ENCODE measurements around the gene CXADR. TPM values are rescaled to one million over a fixed set of nuclear protein-coding genes. Genes with fewer than 3 reads are reported as not detected.

Gene CXADR
- total RNA-seq, 1 experiment from 2014 or later: 24.7 TPM

GRCh38 chr21:17612023-17612564 lies 99.3 kb downstream of the CXADR start:
- Histone ChIP-seq H3K27ac (ENCODE audit: low read length) (peak overlapping the region; percentile 79), H3K4me1 (ENCODE audit: control insufficient read depth, insufficient read depth, low read length) (no peaks in the 10 kb centered on the region; the same call in 1 of the 2 replicates), H3K27me3 (ENCODE audit: control insufficient read depth, insufficient read depth, low read length) (no peaks in the 10 kb centered on the region), H3K4me3 (ENCODE audit: low read depth in 2 of 2, low read length in 2 of 2) (peak overlapping the region; percentile 79 to 90), H3K36me3 (ENCODE audit: control insufficient read depth, insufficient read depth, low read length) (no peaks in the 10 kb centered on the region; the same call in 1 of the 2 replicates), H3K9me3 (ENCODE audit: control insufficient read depth, insufficient read depth, low read depth, low read length) (no peaks in the 10 kb centered on the region)
- ChIA-PET CTCF (no interaction called here), POLR2A (no interaction called here)
- ATAC-seq (peak; percentile 39), DNase-seq (ENCODE audit: low read depth, low spot score) (no peak)
- in situ Hi-C loops (cut with HindIII; ENCODE audit: low pct_unique_long_range_greater_than_20kb, low sequenced_read_pairs) (no loop called here), intact Hi-C loops (cut with micrococcal nuclease; ENCODE audit: unreplicated experiment) (no loop called here)
- TSS peak; percentile 88 for BruUV-seq (replicated peaks)
- TF ChIP-seq POLR2AphosphoS5 (IDR thresholded peaks at IDR 0.05; ENCODE audit: low read depth, low read length) (no peak), CTCF (IDR thresholded peaks at IDR 0.05) (no peak), REST (IDR thresholded peaks at IDR 0.05; ENCODE audit: insufficient read depth in 1 of 2, low read depth in 2 of 2, low read length in 1 of 2) (no peak), SIN3A (IDR thresholded peaks at IDR 0.05; ENCODE audit: borderline replicate concordance, insufficient read depth, low read depth, low read length) (no peak), TCF7L2 (IDR thresholded peaks at IDR 0.05; ENCODE audit: low read depth, low read length) (no peak)

GRCh38 chr21:17612565-17613241 lies 99.9 kb downstream of the CXADR start, which contains the start of gene BTG3:
TSS of gene BTG3 (minus strand) at chr21:17612901. CDS start at chr21:17609144, 3,757 bp downstream.
- no peak for DNase-seq (ENCODE audit: low read depth, low spot score)
- ChIA-PET POLR2A (no interaction called here), CTCF (no interaction called here)
- Histone ChIP-seq H3K27me3 (ENCODE audit: control insufficient read depth, insufficient read depth, low read length) (no peaks in the 10 kb centered on the region), H3K4me1 (ENCODE audit: control insufficient read depth, insufficient read depth, low read length) (no peaks in the 10 kb centered on the region; the same call in 1 of the 2 replicates), H3K9me3 (ENCODE audit: control insufficient read depth, insufficient read depth, low read depth, low read length) (no peaks in the 10 kb centered on the region), H3K36me3 (ENCODE audit: control insufficient read depth, insufficient read depth, low read length) (no peaks in the 10 kb centered on the region), H3K4me3 (ENCODE audit: low read depth in 2 of 2, low read length in 2 of 2) (peak within 1 kb of the TSS; percentile 79 to 90), H3K27ac (ENCODE audit: low read length) (peak within 1 kb of the TSS; percentile 79)
- peak; percentile 92 for ATAC-seq
- no TSS peak for BruUV-seq (replicated peaks)
- intact Hi-C loops (cut with micrococcal nuclease; ENCODE audit: unreplicated experiment) (no loop called here), in situ Hi-C loops (cut with HindIII; ENCODE audit: low pct_unique_long_range_greater_than_20kb, low sequenced_read_pairs) (no loop called here)
- TF ChIP-seq SIN3A (IDR thresholded peaks at IDR 0.05; ENCODE audit: borderline replicate concordance, insufficient read depth, low read depth, low read length): 0 out of 2 replicates have a peak, but pooled peaks have one; percentile 11
- no peak for TF ChIP-seq CTCF (IDR thresholded peaks at IDR 0.05)
